Liver (tissue), 9 donors: ENCODE data around the gene OSCAR. TPM values are rescaled to one million over a fixed set of nuclear protein-coding genes. Genes with fewer than 3 reads are reported as not detected.

Experiments used
- DNase-seq: peaks from one replicate; pipeline ENCODE4 v3.0.0-alpha.2; 2017; ENCODE audit warnings: low spot score
- H3K27ac ChIP-seq, 2 donors: one replicate each; pipeline ENCODE4 v1.7.0; 2013; ENCODE audit warnings: inconsistent platforms in 2 of 2, low read length in 2 of 2, control low read depth in 1 of 2, low read depth in 1 of 2, mild to moderate bottlenecking in 1 of 2
- H3K27me3 ChIP-seq, 4 donors: one replicate each; pipeline versions ENCODE4 v1.6.1 to v1.7.0; 2013; ENCODE audit warnings: low read length in 3 of 4, inconsistent platforms in 1 of 4, mild to moderate bottlenecking in 1 of 4, moderate library complexity in 1 of 4; ENCODE audit not compliant: control insufficient read depth in 4 of 4, insufficient read depth in 4 of 4
- H3K36me3 ChIP-seq, 4 donors: one replicate each; pipeline versions ENCODE4 v1.6.1 to v1.7.0; 2013; ENCODE audit warnings: low read length in 3 of 4, mild to moderate bottlenecking in 3 of 4, low read depth in 1 of 4, moderate library complexity in 1 of 4; ENCODE audit not compliant: control insufficient read depth in 4 of 4, insufficient read depth in 3 of 4
- H3K4me1 ChIP-seq, 4 donors: one replicate each; pipeline versions ENCODE4 v1.6.1 to v1.7.0; 2013; ENCODE audit warnings: low read length in 3 of 4, mild to moderate bottlenecking in 3 of 4, moderate library complexity in 1 of 4; ENCODE audit not compliant: control insufficient read depth in 4 of 4, insufficient read depth in 4 of 4
- H3K4me3 ChIP-seq, 3 donors: one replicate each; pipeline versions ENCODE4 v1.6.1 to v1.7.0; 2013; ENCODE audit warnings: low read length in 3 of 3, control low read depth in 1 of 3, low read depth in 1 of 3, mild to moderate bottlenecking in 1 of 3
- H3K9ac ChIP-seq, 2 donors: one replicate each; pipeline ENCODE4 v1.7.0; 2013; ENCODE audit warnings: low read length in 2 of 2, mild to moderate bottlenecking in 2 of 2, moderate library complexity in 2 of 2, control low read depth in 1 of 2, low read depth in 1 of 2
- H3K9me3 ChIP-seq, 4 donors: one replicate each; pipeline versions ENCODE4 v1.6.1 to v1.7.0; 2013; ENCODE audit warnings: low read length in 3 of 4; ENCODE audit not compliant: control insufficient read depth in 4 of 4
- EGR1 ChIP-seq, 2 donors: IDR thresholded peaks; 2 replicates each; pipeline ENCODE4 v1.6.1; 2016 to 2018; ENCODE audit warnings: antibody characterized with exemption in 2 of 2, low read depth in 2 of 2
- FOXA1 ChIP-seq: IDR thresholded peaks from 2 replicates; pipeline ENCODE4 v1.6.1; 2016; ENCODE audit warnings: antibody characterized with exemption
- FOXA2 ChIP-seq: IDR thresholded peaks from 2 replicates; pipeline ENCODE4 v1.6.1; 2016; ENCODE audit warnings: antibody characterized with exemption
- GABPA ChIP-seq, 2 donors: IDR thresholded peaks in 1 of 2; conservative IDR thresholded peaks in 1 of 2; 2 replicates each; pipeline ENCODE4 v1.6.1; 2016; ENCODE audit warnings: antibody characterized with exemption in 2 of 2, mild to moderate bottlenecking in 1 of 2, moderate library complexity in 1 of 2
- HNF4A ChIP-seq, 2 donors: conservative IDR thresholded peaks; 2 replicates each; pipeline ENCODE4 v1.6.1; 2016; ENCODE audit warnings: antibody characterized with exemption in 2 of 2, mild to moderate bottlenecking in 2 of 2
- HNF4G ChIP-seq: IDR thresholded peaks from 2 replicates; pipeline ENCODE4 v1.6.1; 2016; ENCODE audit warnings: antibody characterized with exemption
- JUND ChIP-seq, 2 donors: IDR thresholded peaks; 2 replicates each; pipeline ENCODE4 v1.6.1; 2016; ENCODE audit warnings: antibody characterized with exemption in 2 of 2
- NR2F2 ChIP-seq: IDR thresholded peaks from 2 replicates; pipeline ENCODE4 v1.6.1; 2016; ENCODE audit warnings: antibody characterized with exemption
- RAD21 ChIP-seq, 2 donors: IDR thresholded peaks; 2 replicates each; pipeline ENCODE4 v1.6.1; 2016; ENCODE audit warnings: antibody characterized with exemption in 2 of 2, mild to moderate bottlenecking in 2 of 2
- RXRA ChIP-seq, 2 donors: IDR thresholded peaks; 2 replicates each; pipeline ENCODE4 v1.6.1; 2017 to 2018; ENCODE audit warnings: antibody characterized with exemption in 2 of 2, mild to moderate bottlenecking in 1 of 2
- TAF1 ChIP-seq: conservative IDR thresholded peaks from 2 replicates; pipeline ENCODE4 v1.6.1; 2016; ENCODE audit warnings: antibody characterized with exemption, mild to moderate bottlenecking
- YY1 ChIP-seq: IDR thresholded peaks from 2 replicates; pipeline ENCODE4 v1.6.1; 2016; ENCODE audit warnings: antibody characterized with exemption, mild to moderate bottlenecking
- WGBS: extraction: QIAGEN DNeasy Blood & Tissue Kit; methylation state at CpG from one replicate; pipeline ENCODE4 v1.1.7; 2013; 5-methylcytosine and 5-hydroxymethylcytosine counted together
- polyA plus RNA-seq, 2 donors: library from polyadenylated mRNA; stranded (reverse) in 1 of 2; unstranded in 1 of 2; fragments of 200-250 nt in 1 of 2; fragments of >200 nt in 1 of 2; fragmentation: Nextera tagmentation in 1 of 2; extraction: Ambion mirVana in 1 of 2; gene quantifications; one replicate each; pipeline versions ENCODE4 v1.2.1 to v1.2.3, GENCODE V29; 2013 to 2015
- total RNA-seq, 2 donors: library from RNA; depleted of rRNA; stranded (reverse); fragments of >200 nt; gene quantifications; one replicate each; pipeline ENCODE4 v1.2.3, GENCODE V29; 2014
- TF ChIP-seq, protein P1 (sequence below): IDR thresholded peaks from 2 replicates; pipeline ENCODE4 v1.6.1; 2016; ENCODE audit warnings: antibody characterized with exemption
- TF ChIP-seq, protein P2 (sequence below): fragments of 150-350 bp; IDR thresholded peaks from 2 replicates; pipeline ENCODE4 v1.5.1; 2017; ENCODE audit warnings: improper control_type of control experiment, low read depth, low read length; ENCODE audit not compliant: missing input control
- TF ChIP-seq, protein P3 (sequence below): IDR thresholded peaks from 2 replicates; pipeline ENCODE4 v1.6.1; 2016; ENCODE audit warnings: antibody characterized with exemption
- TF ChIP-seq, protein P4 (sequence below): IDR thresholded peaks from 2 replicates; pipeline ENCODE4 v1.6.1; 2016; ENCODE audit warnings: antibody characterized with exemption
- TF ChIP-seq, protein P5 (sequence below): IDR thresholded peaks from 2 replicates; pipeline ENCODE4 v1.6.1; 2016; ENCODE audit warnings: antibody characterized with exemption, mild to moderate bottlenecking
- donor health status: healthy.
- donor health status: healthy.
- donor health status: healthy.
- donor health status: healthy.
- donor health status: healthy.

Gene OSCAR
- total and polyA plus RNA-seq, 4 donors, result 0.60 to 2.0 (median 0.83) TPM

GRCh38 chr19:54063350-54064116, 37.1 kb downstream of the OSCAR start, which contains the start of gene VSTM1:
VSTM1 (minus strand) TSS chr19:54063897; CDS start chr19:54063777, 120 bp downstream.
- H3K4me1 ChIP-seq, result no peaks in the 10 kb centered on the region
- TF ChIP-seq NR2F2, result no peak
- TF ChIP-seq YY1, result no peak
- no peak for TF ChIP-seq FOXA1
- TF ChIP-seq, protein P1, sequence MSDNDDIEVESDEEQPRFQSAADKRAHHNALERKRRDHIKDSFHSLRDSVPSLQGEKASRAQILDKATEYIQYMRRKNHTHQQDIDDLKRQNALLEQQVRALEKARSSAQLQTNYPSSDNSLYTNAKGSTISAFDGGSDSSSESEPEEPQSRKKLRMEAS, result no peak
- TF ChIP-seq RXRA (IDR thresholded peaks at IDR 0.05), result no peak
- TF ChIP-seq TAF1, result no peak
- no peak for TF ChIP-seq JUND (IDR thresholded peaks at IDR 0.05)
- TF ChIP-seq HNF4G, result no peak
- TF ChIP-seq GABPA (IDR thresholded peaks at IDR 0.05 in 1 of 2, conservative IDR thresholded peaks at IDR 0.05 in 1 of 2), result no peak
- TF ChIP-seq EGR1 (IDR thresholded peaks at IDR 0.05; ENCODE audit: low read depth in 2 of 2), result no peak
- TF ChIP-seq, protein P2, sequence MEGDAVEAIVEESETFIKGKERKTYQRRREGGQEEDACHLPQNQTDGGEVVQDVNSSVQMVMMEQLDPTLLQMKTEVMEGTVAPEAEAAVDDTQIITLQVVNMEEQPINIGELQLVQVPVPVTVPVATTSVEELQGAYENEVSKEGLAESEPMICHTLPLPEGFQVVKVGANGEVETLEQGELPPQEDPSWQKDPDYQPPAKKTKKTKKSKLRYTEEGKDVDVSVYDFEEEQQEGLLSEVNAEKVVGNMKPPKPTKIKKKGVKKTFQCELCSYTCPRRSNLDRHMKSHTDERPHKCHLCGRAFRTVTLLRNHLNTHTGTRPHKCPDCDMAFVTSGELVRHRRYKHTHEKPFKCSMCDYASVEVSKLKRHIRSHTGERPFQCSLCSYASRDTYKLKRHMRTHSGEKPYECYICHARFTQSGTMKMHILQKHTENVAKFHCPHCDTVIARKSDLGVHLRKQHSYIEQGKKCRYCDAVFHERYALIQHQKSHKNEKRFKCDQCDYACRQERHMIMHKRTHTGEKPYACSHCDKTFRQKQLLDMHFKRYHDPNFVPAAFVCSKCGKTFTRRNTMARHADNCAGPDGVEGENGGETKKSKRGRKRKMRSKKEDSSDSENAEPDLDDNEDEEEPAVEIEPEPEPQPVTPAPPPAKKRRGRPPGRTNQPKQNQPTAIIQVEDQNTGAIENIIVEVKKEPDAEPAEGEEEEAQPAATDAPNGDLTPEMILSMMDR, result no peak
- TF ChIP-seq, protein P3, sequence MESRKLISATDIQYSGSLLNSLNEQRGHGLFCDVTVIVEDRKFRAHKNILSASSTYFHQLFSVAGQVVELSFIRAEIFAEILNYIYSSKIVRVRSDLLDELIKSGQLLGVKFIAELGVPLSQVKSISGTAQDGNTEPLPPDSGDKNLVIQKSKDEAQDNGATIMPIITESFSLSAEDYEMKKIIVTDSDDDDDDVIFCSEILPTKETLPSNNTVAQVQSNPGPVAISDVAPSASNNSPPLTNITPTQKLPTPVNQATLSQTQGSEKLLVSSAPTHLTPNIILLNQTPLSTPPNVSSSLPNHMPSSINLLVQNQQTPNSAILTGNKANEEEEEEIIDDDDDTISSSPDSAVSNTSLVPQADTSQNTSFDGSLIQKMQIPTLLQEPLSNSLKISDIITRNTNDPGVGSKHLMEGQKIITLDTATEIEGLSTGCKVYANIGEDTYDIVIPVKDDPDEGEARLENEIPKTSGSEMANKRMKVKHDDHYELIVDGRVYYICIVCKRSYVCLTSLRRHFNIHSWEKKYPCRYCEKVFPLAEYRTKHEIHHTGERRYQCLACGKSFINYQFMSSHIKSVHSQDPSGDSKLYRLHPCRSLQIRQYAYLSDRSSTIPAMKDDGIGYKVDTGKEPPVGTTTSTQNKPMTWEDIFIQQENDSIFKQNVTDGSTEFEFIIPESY, result no peak
- TF ChIP-seq FOXA2, result no peak
- TF ChIP-seq, protein P4, sequence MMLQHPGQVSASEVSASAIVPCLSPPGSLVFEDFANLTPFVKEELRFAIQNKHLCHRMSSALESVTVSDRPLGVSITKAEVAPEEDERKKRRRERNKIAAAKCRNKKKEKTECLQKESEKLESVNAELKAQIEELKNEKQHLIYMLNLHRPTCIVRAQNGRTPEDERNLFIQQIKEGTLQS, result no peak
- TF ChIP-seq RAD21 (IDR thresholded peaks at IDR 0.05), result no peak
- TF ChIP-seq, protein P5, sequence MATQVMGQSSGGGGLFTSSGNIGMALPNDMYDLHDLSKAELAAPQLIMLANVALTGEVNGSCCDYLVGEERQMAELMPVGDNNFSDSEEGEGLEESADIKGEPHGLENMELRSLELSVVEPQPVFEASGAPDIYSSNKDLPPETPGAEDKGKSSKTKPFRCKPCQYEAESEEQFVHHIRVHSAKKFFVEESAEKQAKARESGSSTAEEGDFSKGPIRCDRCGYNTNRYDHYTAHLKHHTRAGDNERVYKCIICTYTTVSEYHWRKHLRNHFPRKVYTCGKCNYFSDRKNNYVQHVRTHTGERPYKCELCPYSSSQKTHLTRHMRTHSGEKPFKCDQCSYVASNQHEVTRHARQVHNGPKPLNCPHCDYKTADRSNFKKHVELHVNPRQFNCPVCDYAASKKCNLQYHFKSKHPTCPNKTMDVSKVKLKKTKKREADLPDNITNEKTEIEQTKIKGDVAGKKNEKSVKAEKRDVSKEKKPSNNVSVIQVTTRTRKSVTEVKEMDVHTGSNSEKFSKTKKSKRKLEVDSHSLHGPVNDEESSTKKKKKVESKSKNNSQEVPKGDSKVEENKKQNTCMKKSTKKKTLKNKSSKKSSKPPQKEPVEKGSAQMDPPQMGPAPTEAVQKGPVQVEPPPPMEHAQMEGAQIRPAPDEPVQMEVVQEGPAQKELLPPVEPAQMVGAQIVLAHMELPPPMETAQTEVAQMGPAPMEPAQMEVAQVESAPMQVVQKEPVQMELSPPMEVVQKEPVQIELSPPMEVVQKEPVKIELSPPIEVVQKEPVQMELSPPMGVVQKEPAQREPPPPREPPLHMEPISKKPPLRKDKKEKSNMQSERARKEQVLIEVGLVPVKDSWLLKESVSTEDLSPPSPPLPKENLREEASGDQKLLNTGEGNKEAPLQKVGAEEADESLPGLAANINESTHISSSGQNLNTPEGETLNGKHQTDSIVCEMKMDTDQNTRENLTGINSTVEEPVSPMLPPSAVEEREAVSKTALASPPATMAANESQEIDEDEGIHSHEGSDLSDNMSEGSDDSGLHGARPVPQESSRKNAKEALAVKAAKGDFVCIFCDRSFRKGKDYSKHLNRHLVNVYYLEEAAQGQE, result no peak
- TF ChIP-seq HNF4A (conservative IDR thresholded peaks at IDR 0.05), result no peak
- whole genome bisulfite sequencing, result 74% methylated on average over 34 of the region's 34 CpGs
- no peak within 1 kb of the TSS for H3K27ac ChIP-seq
- H3K9me3 ChIP-seq, result peaks cover 0 to 2% (median 0%) of the 10 kb centered on the region in 4 donors
- no peak within 1 kb of the TSS for H3K4me3 ChIP-seq
- no peaks in the 10 kb centered on the region for H3K27me3 ChIP-seq
- DNase-seq, result no peak
- no peaks in the 10 kb centered on the region for H3K36me3 ChIP-seq
- H3K9ac ChIP-seq, result no peak within 1 kb of the TSS
